CD4-positive, alpha-beta T cell treated with Interleukin-10 for 1 hour (primary cell): ENCODE data around the gene CCDC187.

Experiments
- DNase-seq: peaks from one replicate; pipeline ENCODE4 v3.0.0-alpha.2; 2020

CCDC187 gene

GRCh38 chr9:136222166-136222905, 81.6 kb downstream of the CCDC187 start:
- no peak for DNase-seq

- peak; percentile 41 for DNase-seq
Measured at GRCh38 chr9:136220017-136220729, 83.7 kb downstream of the CCDC187 start.

GRCh38 chr9:136219276-136219675, 84.6 kb downstream of the CCDC187 start:
- no peak for DNase-seq

GRCh38 chr9:136218673-136219072, 85.2 kb downstream of the CCDC187 start:
- no peak for DNase-seq

GRCh38 chr9:136218271-136218670, 85.6 kb downstream of the CCDC187 start:
- no peak for DNase-seq

GRCh38 chr9:136216541-136217244, 87.2 kb downstream of the CCDC187 start:
- no peak for DNase-seq

- no peak for DNase-seq
Measured at GRCh38 chr9:136213733-136214132, 90.2 kb downstream of the CCDC187 start.

GRCh38 chr9:136212345-136212950, 91.4 kb downstream of the CCDC187 start:
- no peak for DNase-seq

GRCh38 chr9:136211441-136212344, 92.2 kb downstream of the CCDC187 start:
- DNase-seq = no peak

- DNase-seq = no peak
Measured at GRCh38 chr9:136211006-136211405, 92.9 kb downstream of the CCDC187 start.

- DNase-seq = no peak
Measured at GRCh38 chr9:136210276-136210675, 93.6 kb downstream of the CCDC187 start.

GRCh38 chr9:136209786-136210185, 94.1 kb downstream of the CCDC187 start:
- no peak for DNase-seq

GRCh38 chr9:136209232-136209631, 94.7 kb downstream of the CCDC187 start:
- no peak for DNase-seq

GRCh38 chr9:136208675-136209074, 95.2 kb downstream of the CCDC187 start:
- no peak for DNase-seq

GRCh38 chr9:136207616-136208015, 96.3 kb downstream of the CCDC187 start:
- no peak for DNase-seq

GRCh38 chr9:136206602-136207275, 97.2 kb downstream of the CCDC187 start:
- no peak for DNase-seq

- no peak for DNase-seq
Measured at GRCh38 chr9:136205707-136205992, 98.2 kb downstream of the CCDC187 start.

GRCh38 chr9:136204838-136205706, 98.8 kb downstream of the CCDC187 start, which contains the start of gene LHX3:
LHX3 (minus strand) TSS chr9:136205128; CDS start chr9:136205012, 116 bp downstream.
- DNase-seq = no peak

- DNase-seq = no peak
Measured at GRCh38 chr9:136204145-136204805, 99.6 kb downstream of the CCDC187 start.
